ENCODE results near the gene UVRAG. TPM values are rescaled to one million over a fixed set of nuclear protein-coding genes. Genes with fewer than 3 reads are reported as not detected.

The UVRAG gene
- total and polyA plus RNA-seq, 4 donors, result 8.7 to 53.2 (median 18.3) TPM

GRCh38 chr11:75796091-75796435 is 18.9 kb upstream of the UVRAG start:
- peaks cover 0 to 7% (median 0%) of the 10 kb centered on the region in 5 donors for H3K4me1 ChIP-seq (ENCODE audit: control insufficient read depth in 5 of 5, insufficient read depth in 5 of 5, low read length in 5 of 5)
- H3K9me3 ChIP-seq (ENCODE audit: control insufficient read depth in 4 of 4, insufficient read depth in 3 of 4, low read length in 3 of 4), result no peaks in the 10 kb centered on the region
- no peaks in the 10 kb centered on the region for H3K27me3 ChIP-seq (ENCODE audit: control insufficient read depth in 3 of 3, insufficient read depth in 3 of 3, low read length in 2 of 3)
- WGBS, 2 donors, result 84 to 88% methylated on average over 2 of the region's 2 CpGs
- TF ChIP-seq CTCF (IDR thresholded peaks at IDR 0.05; ENCODE audit: control extremely low read depth, extremely low read depth), result no peak
- H3K27ac ChIP-seq (ENCODE audit: low read depth in 1 of 2, low read length in 1 of 2), result no peak overlapping the region
- ATAC-seq (ENCODE audit: insufficient read depth, low FRiP score) (no peak), DNase-seq (no peak)
- H3K9ac ChIP-seq (ENCODE audit: insufficient read depth in 1 of 2, low read length in 2 of 2), result no peak overlapping the region
- H3K4me3 ChIP-seq, result no peak overlapping the region
- H3K36me3 ChIP-seq (ENCODE audit: control insufficient read depth in 4 of 4, insufficient read depth in 4 of 4, low read length in 4 of 4), result no peaks in the 10 kb centered on the region

- Histone ChIP-seq H3K9ac (ENCODE audit: insufficient read depth in 1 of 2, low read length in 2 of 2) (no peak overlapping the region), H3K4me1 (ENCODE audit: control insufficient read depth in 5 of 5, insufficient read depth in 5 of 5, low read length in 5 of 5) (peaks cover 0 to 7% (median 0%) of the 10 kb centered on the region in 5 donors), H3K27ac (ENCODE audit: low read depth in 1 of 2, low read length in 1 of 2) (no peak overlapping the region), H3K9me3 (ENCODE audit: control insufficient read depth in 4 of 4, insufficient read depth in 3 of 4, low read length in 3 of 4) (no peaks in the 10 kb centered on the region), H3K27me3 (ENCODE audit: control insufficient read depth in 3 of 3, insufficient read depth in 3 of 3, low read length in 2 of 3) (no peaks in the 10 kb centered on the region), H3K4me3 (no peak overlapping the region), H3K36me3 (ENCODE audit: control insufficient read depth in 4 of 4, insufficient read depth in 4 of 4, low read length in 4 of 4) (no peaks in the 10 kb centered on the region)
- no peak for TF ChIP-seq CTCF (IDR thresholded peaks at IDR 0.05; ENCODE audit: control extremely low read depth, extremely low read depth)
- ATAC-seq (ENCODE audit: insufficient read depth, low FRiP score), result no peak
- WGBS, 2 donors, result 88 to 92% methylated on average over 8 of the region's 8 CpGs
- DNase-seq, result no peak
These were observed 17.9 kb upstream of the UVRAG start for GRCh38 chr11:75797116-75797515.

- Histone ChIP-seq H3K9me3 (ENCODE audit: control insufficient read depth in 4 of 4, insufficient read depth in 3 of 4, low read length in 3 of 4) (no peaks in the 10 kb centered on the region), H3K27me3 (ENCODE audit: control insufficient read depth in 3 of 3, insufficient read depth in 3 of 3, low read length in 2 of 3) (no peaks in the 10 kb centered on the region), H3K36me3 (ENCODE audit: control insufficient read depth in 4 of 4, insufficient read depth in 4 of 4, low read length in 4 of 4) (no peaks in the 10 kb centered on the region), H3K4me3 (no peak overlapping the region), H3K27ac (ENCODE audit: low read depth in 1 of 2, low read length in 1 of 2) (no peak overlapping the region), H3K4me1 (ENCODE audit: control insufficient read depth in 5 of 5, insufficient read depth in 5 of 5, low read length in 5 of 5) (peaks cover 0 to 7% (median 0%) of the 10 kb centered on the region in 5 donors), H3K9ac (ENCODE audit: insufficient read depth in 1 of 2, low read length in 2 of 2) (no peak overlapping the region)
- ATAC-seq (ENCODE audit: insufficient read depth, low FRiP score) (no peak), DNase-seq (no peak)
- 98 to 100% methylated on average over 1 of the region's 1 CpG for WGBS, 2 donors
- TF ChIP-seq CTCF (IDR thresholded peaks at IDR 0.05; ENCODE audit: control extremely low read depth, extremely low read depth), result no peak
These were observed 17.2 kb upstream of the UVRAG start for GRCh38 chr11:75797792-75798191.

GRCh38 chr11:75800136-75800675 is 14.8 kb upstream of the UVRAG start:
- no peak for TF ChIP-seq CTCF (IDR thresholded peaks at IDR 0.05; ENCODE audit: control extremely low read depth, extremely low read depth)
- no peak overlapping the region for H3K27ac ChIP-seq (ENCODE audit: low read depth in 1 of 2, low read length in 1 of 2)
- WGBS, 2 donors, result 97% methylated on average over 8 of the region's 8 CpGs
- H3K4me3 ChIP-seq, result no peak overlapping the region
- H3K36me3 ChIP-seq (ENCODE audit: control insufficient read depth in 4 of 4, insufficient read depth in 4 of 4, low read length in 4 of 4), result no peaks in the 10 kb centered on the region
- H3K9me3 ChIP-seq (ENCODE audit: control insufficient read depth in 4 of 4, insufficient read depth in 3 of 4, low read length in 3 of 4), result no peaks in the 10 kb centered on the region
- H3K4me1 ChIP-seq (ENCODE audit: control insufficient read depth in 5 of 5, insufficient read depth in 5 of 5, low read length in 5 of 5), result no peaks in the 10 kb centered on the region
- H3K9ac ChIP-seq (ENCODE audit: insufficient read depth in 1 of 2, low read length in 2 of 2), result no peak overlapping the region
- ATAC-seq (ENCODE audit: insufficient read depth, low FRiP score) (no peak), DNase-seq (no peak)
- H3K27me3 ChIP-seq (ENCODE audit: control insufficient read depth in 3 of 3, insufficient read depth in 3 of 3, low read length in 2 of 3), result no peaks in the 10 kb centered on the region

All from lung (tissue), 12 donors.